Measurements from ENCODE around the gene ONECUT2. TPM values are rescaled to one million over a fixed set of nuclear protein-coding genes. Genes with fewer than 3 reads are reported as not detected.
"Not testable (repeated sequence)": the region's sequence is repeated elsewhere in the genome, so short reads cannot be mapped to it uniquely, and the experiment has no call there.

Gene ONECUT2
- total RNA-seq: under 0.01 TPM in 2 replicates

- peak; percentile 77 for DNase-seq (ENCODE audit: low read depth)
- peak within 1 kb of the TSS; percentile 59 for H3K4me3 ChIP-seq (ENCODE audit: low read depth, low read length)
- TF ChIP-seq, protein P1, sequence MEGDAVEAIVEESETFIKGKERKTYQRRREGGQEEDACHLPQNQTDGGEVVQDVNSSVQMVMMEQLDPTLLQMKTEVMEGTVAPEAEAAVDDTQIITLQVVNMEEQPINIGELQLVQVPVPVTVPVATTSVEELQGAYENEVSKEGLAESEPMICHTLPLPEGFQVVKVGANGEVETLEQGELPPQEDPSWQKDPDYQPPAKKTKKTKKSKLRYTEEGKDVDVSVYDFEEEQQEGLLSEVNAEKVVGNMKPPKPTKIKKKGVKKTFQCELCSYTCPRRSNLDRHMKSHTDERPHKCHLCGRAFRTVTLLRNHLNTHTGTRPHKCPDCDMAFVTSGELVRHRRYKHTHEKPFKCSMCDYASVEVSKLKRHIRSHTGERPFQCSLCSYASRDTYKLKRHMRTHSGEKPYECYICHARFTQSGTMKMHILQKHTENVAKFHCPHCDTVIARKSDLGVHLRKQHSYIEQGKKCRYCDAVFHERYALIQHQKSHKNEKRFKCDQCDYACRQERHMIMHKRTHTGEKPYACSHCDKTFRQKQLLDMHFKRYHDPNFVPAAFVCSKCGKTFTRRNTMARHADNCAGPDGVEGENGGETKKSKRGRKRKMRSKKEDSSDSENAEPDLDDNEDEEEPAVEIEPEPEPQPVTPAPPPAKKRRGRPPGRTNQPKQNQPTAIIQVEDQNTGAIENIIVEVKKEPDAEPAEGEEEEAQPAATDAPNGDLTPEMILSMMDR (IDR thresholded peaks at IDR 0.05; ENCODE audit: insufficient read depth, low read depth, low read length): no peak
Observed at GRCh38 chr18:57434536-57435494, at the start of gene ONECUT2. ONECUT2 (plus strand) TSS chr18:57435374; CDS start chr18:57435717, 343 bp downstream.

DNA sequence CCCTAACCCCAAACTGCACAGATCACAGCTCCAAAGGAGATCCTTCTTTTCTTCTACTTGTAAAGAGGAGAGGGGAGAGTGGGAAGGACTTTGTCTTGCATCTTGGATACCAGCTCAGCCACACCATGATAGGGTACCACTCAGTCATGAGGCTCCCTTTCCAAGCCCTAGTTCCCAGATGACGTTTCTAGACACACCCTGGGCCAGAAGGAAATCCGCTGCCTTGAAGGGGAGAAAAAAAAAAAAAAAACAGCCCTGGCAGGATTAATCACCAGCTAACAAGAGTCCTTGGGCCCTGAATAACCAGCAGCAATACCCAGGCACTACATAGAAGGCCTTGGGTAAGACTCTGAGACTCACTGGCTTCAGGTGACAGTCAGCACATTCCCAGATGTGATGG is 45.9 kb upstream of the ONECUT2 start:
- DNase-seq (ENCODE audit: low read depth): no peak
- H3K4me3 ChIP-seq (ENCODE audit: low read depth, low read length): no peak overlapping the region
- TF ChIP-seq, protein P1 (IDR thresholded peaks at IDR 0.05; ENCODE audit: insufficient read depth, low read depth, low read length): no peak

- H3K4me3 ChIP-seq (ENCODE audit: low read depth, low read length): no peak overlapping the region
- TF ChIP-seq, protein P1 (IDR thresholded peaks at IDR 0.05; ENCODE audit: insufficient read depth, low read depth, low read length): no peak
- DNase-seq (ENCODE audit: low read depth): no peak
Observed at GRCh38 chr18:57390044-57390443, 45.1 kb upstream of the ONECUT2 start.

GRCh38 chr18:57394749-57395148 is 40.4 kb upstream of the ONECUT2 start:
- DNase-seq (ENCODE audit: low read depth): not testable (repeated sequence)

GRCh38 chr18:57396831-57397230 is 38.3 kb upstream of the ONECUT2 start:
- not testable (repeated sequence) for DNase-seq (ENCODE audit: low read depth); H3K4me3 ChIP-seq (ENCODE audit: low read depth, low read length)

More at GRCh38 chr18:57394749-57395148, 40.4 kb upstream of the ONECUT2 start:
- not testable (repeated sequence) for H3K4me3 ChIP-seq (ENCODE audit: low read depth, low read length)

DNA sequence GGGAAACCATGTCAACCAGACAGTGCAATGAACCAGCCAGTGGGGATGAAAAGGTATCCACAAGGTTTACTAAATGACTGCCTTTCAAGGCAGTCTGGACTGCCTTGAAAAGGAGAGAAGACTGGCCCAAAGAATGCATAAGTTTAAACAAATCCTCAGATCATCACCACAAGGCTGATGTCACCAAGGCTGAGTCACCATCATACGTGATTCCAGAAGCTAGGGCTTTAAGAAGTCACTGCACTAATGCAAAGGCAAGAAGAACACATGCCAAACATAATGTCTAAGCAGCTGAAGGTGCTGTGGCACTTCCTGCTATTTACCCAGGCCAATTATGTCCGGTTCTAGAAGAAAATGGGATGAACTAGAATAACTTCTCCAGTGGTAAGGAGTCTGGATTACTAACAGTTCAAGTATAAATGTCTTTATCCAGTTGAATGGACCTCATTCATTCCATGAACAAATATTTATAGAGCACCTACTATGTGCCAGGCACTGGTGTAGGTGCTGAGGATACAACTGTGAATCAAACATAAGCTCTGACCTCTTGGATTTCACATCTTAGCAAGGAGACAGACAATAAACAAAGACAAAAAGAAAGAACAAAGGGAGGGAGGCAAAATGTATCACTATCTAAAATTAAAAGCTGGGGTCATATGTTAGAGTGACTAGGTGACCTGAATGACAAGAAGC is 37.6 kb upstream of the ONECUT2 start:
- TF ChIP-seq, protein P1 (IDR thresholded peaks at IDR 0.05; ENCODE audit: insufficient read depth, low read depth, low read length): no peak
- DNase-seq (ENCODE audit: low read depth): no peak
- no peak overlapping the region for H3K4me3 ChIP-seq (ENCODE audit: low read depth, low read length)

DNA sequence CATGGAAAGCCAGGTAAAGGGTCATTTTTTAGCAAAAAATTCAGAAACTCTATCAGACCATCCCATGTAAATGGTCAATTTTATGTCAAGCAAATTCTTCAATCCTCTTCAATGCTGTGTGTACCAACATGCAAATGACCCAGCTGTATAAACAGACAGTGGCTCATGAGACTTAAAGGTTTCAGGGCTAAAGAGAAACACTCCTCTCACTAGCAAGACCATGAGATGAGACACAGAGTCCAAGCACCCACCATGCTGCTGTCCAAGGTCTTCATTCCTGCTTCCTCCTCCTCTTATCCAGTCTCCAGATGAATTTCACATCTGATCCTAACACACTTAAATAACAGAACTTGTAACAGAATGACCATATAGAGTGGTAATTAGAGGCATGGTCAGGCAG is 30.8 kb upstream of the ONECUT2 start:
- no peak for DNase-seq (ENCODE audit: low read depth)
- TF ChIP-seq, protein P1 (IDR thresholded peaks at IDR 0.05; ENCODE audit: insufficient read depth, low read depth, low read length): no peak
- no peak overlapping the region for H3K4me3 ChIP-seq (ENCODE audit: low read depth, low read length)

All from fibroblast of villous mesenchyme (primary cell).